ENCODE measurements around the gene STARD10. TPM values are rescaled to one million over a fixed set of nuclear protein-coding genes. Genes with fewer than 3 reads are reported as not detected.

STARD10 gene
- total and polyA plus RNA-seq, 2 of the 8 experiments (the other 6 are each of a cell fraction or from before 2014, with no cell fraction given): 23.7 to 35.7 TPM

DNA sequence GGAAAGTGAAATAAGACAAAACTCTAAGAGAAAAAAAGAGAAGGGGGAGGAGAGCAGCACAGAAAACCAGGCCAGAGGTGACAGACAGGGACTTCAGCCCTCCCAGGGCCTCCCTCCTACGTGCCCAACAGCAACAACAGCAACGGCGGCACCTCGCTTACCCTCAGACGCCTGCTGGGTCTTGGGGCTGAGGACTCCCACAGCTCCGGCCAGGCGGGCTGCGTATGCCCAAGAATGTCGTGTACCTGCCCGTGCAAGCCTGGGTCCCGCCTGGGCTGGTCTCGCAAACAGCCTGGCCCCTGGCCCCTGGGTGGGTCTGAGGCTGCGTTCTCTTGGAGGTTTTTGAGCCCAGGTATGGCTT is 72.2 kb downstream of the STARD10 start:
- H3K9me3 ChIP-seq (ENCODE audit: insufficient read depth in 2 of 2, low read depth in 1 of 2, low read length in 1 of 2): no peaks in the 10 kb centered on the region
- ChIA-PET CTCF (ENCODE audit: partially characterized antibody) (interaction anchor here (0.6 to 2.4 kb wide), 5 partner anchors 10 to 457 kb away, joined by 3 to 10 read pairs (median 4); no protein-coding TSS in a partner anchor), POLR2A (ENCODE audit: partially characterized antibody) (interaction anchor here (1.5 kb wide), 1 partner anchor 15 kb away, joined by 3 read pairs; no protein-coding TSS in a partner anchor)
- H3K4me2 ChIP-seq (ENCODE audit: insufficient read depth in 1 of 2, low read depth in 2 of 2, low read length in 2 of 2): no peak overlapping the region
- no peak overlapping the region for H4K91ac ChIP-seq (replicated peaks; ENCODE audit: insufficient read length, low read length)
- H2BK120ac ChIP-seq (replicated peaks; ENCODE audit: low read depth, low read length): no peak overlapping the region
- peaks cover 0 to 9% (median 0%) of the 10 kb centered on the region in 4 experiments; a peak in 4 of 8 replicates for H3K36me3 ChIP-seq (ENCODE audit: control insufficient read depth in 2 of 4, insufficient read depth in 4 of 4, low read length in 3 of 4)
- no peak overlapping the region for H3K14ac ChIP-seq (ENCODE audit: insufficient read length)
- peaks cover 0 to 9% (median 5%) of the 10 kb centered on the region in 4 experiments; a peak in 3 of 7 replicates for H3K4me1 ChIP-seq (replicated peaks in 1 of 4; ENCODE audit: control insufficient read depth in 3 of 4, insufficient read depth in 4 of 4, low read length in 3 of 4)
- H4K5ac ChIP-seq (ENCODE audit: insufficient read length, low read depth, low read length): no peak overlapping the region
- peak overlapping the region in 1 of 4 experiments; percentile 30; a peak in 1 of 7 replicates for H3K9ac ChIP-seq (replicated peaks in 1 of 4; ENCODE audit: extremely low read depth in 1 of 4, low read depth in 3 of 4, low read length in 3 of 4)
- no peak for FAIRE-seq
- no peaks in the 10 kb centered on the region for H3K23me2 ChIP-seq (ENCODE audit: low read depth, low read length)
- H3K4ac ChIP-seq (replicated peaks; ENCODE audit: insufficient read length, low read depth, low read length): no peak overlapping the region
- H3K79me1 ChIP-seq (ENCODE audit: low read depth, low read length): peaks cover 19% of the 10 kb centered on the region; the same call in 1 of the 2 replicates
- peaks cover 9 to 27% of the 10 kb centered on the region in 2 experiments for H4K20me1 ChIP-seq (replicated peaks in 1 of 2; ENCODE audit: control insufficient read depth in 1 of 2, insufficient read depth in 2 of 2, low read length in 2 of 2)
- H3K56ac ChIP-seq (replicated peaks; ENCODE audit: insufficient read length, low read depth, low read length): no peak overlapping the region
- WGBS, 2 experiments (ENCODE audit: extremely low coverage in 1 of 2, insufficient coverage in 1 of 2, insufficient read length in 1 of 2, insufficient replicate concordance in 2 of 2, low coverage in 1 of 2, low lambda C conversion rate in 2 of 2, missing lambda C conversion rate in 1 of 2): 92% methylated on average over 13 of the region's 13 CpGs; no CpG with 5 or more reads in 1 of the 2 experiments
- H3K18ac ChIP-seq (ENCODE audit: extremely low read depth, low read length): no peak overlapping the region
- no peak overlapping the region for H2AFZ ChIP-seq (ENCODE audit: low read length)
- H2BK20ac ChIP-seq (ENCODE audit: low read length): no peak overlapping the region
- H2AK5ac ChIP-seq (ENCODE audit: low read depth, low read length): no peak overlapping the region
- H3K4me3 ChIP-seq (ENCODE audit: extremely low read depth in 1 of 4, insufficient read depth in 2 of 4, low read depth in 3 of 4, low read length in 4 of 4): no peak overlapping the region
- no peak overlapping the region for H2BK12ac ChIP-seq (ENCODE audit: low read depth, low read length)
- TF ChIP-seq NRF1 (IDR thresholded peaks at IDR 0.05; ENCODE audit: low read depth, low read length): no peak
- no peak for TF ChIP-seq KDM4A (IDR thresholded peaks at IDR 0.05; ENCODE audit: low read depth, low read length, severe bottlenecking)
- H3K79me2 ChIP-seq (ENCODE audit: control insufficient read depth in 1 of 2, insufficient read depth in 2 of 2, low read length in 2 of 2): peaks cover 0 to 40% of the 10 kb centered on the region in 2 experiments; a peak in 2 of 4 replicates
- no peak overlapping the region for H4K8ac ChIP-seq (ENCODE audit: extremely low read depth, insufficient read depth, low read length)
- 0 out of 2 replicates have a peak overlapping the region, but pooled peaks have one; percentile 66 for H3K27ac ChIP-seq (ENCODE audit: low read depth, low read length)
- no peak for DNase-seq (ENCODE audit: low read depth in 1 of 2, low spot score in 2 of 2)
- peak overlapping the region; percentile 90; the same call in 1 of the 2 replicates for H2BK5ac ChIP-seq (ENCODE audit: low read depth, low read length)
- no peak overlapping the region for H3K23ac ChIP-seq (ENCODE audit: insufficient read length)
- no peak overlapping the region for H2BK15ac ChIP-seq (ENCODE audit: low read length)
- H3K27me3 ChIP-seq (replicated peaks in 1 of 4; ENCODE audit: control insufficient read depth in 3 of 4, extremely low read depth in 1 of 4, insufficient read depth in 3 of 4, low read length in 3 of 4): no peaks in the 10 kb centered on the region

Data from H1 (cell line).